NOMO-1 treated with dmso at 0.1 percent for 144 hours (cell line): ENCODE measurements around the gene RPS23.
A peak's percentile ranks its signal among the peaks of the same experiment; 100 is the strongest.

Experiments used
- DNase-seq: peaks from one replicate; lab custom pipeline; 2025; ENCODE audit not compliant: unreplicated experiment; lab: John Stamatoyannopoulos, UW

Gene RPS23

DNA sequence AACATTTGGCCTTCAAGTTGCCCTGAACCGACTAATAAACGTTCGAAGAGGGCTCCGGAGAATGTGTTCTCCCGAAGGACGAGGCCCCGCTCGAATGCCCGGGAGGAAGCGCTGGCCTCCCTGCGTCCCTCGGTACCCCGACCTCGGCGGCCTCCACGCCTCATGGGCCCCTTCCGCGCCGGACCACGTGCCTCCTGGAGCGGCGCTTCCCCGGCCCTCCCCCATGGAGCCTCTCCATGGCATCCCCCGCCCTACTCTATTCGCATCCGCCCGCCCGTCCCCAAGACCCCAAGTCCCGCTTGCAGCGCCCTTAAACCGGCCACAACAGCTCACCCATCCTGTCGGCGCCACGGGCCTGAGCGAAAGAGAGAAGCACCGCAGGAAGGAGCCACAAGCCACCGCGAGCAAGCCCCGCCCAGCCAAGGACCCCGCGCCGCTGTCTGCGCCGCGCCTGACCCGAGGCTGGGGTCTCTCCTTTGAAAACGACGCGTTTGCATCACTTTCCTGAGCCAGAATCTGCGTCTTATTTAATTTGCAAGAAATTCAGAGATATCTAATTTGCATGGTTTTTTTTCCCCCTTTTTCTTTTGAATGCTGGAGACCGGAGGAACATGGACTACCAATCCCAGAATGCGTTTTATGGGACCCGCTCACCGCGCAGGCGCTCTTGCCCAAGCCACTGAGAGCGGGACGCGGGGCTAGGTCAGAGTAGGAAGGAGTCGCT lies at the start of gene RPS23:
Gene RPS23 (minus strand): TSS at position 368 of the 724 bp plus-strand sequence. CDS start 31 bp downstream, at position 337.
- DNase-seq, result peak; percentile 88

DNA sequence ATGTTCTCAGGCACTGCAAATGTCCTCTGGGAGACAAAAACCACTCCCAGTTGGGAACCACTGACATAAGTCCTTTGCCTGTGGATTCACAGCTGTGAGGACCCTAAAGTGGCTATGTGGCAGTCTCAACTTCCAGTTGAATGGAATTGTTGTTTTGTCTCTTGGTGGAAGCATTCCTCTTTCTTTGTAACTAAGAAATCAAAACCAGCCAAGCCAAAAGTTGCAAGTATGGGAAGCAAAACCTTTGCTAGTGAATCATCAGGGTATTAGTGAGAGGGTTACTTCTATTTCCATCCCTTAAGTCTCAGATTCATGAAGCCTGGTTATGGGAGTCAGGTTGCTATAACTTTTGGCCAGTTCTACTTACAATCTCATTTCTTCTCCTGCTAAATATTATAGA lies 49.8 kb upstream of the RPS23 start:
- DNase-seq, result no peak

DNA sequence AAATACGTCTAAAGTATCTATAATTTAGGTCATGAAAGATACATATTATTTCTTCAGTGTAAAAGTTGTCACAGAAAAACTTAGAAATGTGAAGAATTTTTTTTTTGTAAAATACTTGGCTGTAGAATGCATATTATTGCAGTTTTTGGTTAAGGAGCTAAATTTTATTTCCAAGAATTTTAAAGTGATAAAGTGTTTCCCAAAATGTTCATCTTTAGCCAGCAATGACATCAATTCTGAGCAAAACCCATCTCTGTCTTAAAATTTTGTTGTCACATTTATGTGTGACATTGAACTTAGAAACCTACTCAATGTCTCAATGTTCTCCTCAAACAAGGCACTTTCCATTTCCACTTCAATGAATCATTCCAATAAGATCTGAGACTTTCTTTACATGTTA lies 47.8 kb upstream of the RPS23 start:
- DNase-seq, result no peak

DNA sequence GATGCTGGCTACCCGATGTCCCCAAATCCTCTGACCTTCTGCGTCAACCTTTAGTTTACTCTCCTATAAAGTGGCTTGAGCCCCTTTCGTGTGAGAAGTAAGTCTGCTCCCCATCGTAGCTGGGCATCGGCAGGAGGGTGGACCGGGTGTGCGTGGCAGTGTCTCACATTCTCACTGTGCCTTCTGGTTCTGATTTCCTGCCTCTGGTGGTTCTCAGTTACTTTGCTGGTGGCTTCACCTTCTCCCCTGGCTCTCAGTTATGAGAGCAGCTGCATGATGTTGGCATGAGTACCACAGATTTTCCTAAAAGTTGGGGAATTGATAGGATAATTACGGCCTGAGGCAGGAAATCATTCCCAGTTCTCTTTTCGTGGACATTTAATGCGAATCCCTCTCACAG lies 47.0 kb upstream of the RPS23 start:
- no peak for DNase-seq

DNA sequence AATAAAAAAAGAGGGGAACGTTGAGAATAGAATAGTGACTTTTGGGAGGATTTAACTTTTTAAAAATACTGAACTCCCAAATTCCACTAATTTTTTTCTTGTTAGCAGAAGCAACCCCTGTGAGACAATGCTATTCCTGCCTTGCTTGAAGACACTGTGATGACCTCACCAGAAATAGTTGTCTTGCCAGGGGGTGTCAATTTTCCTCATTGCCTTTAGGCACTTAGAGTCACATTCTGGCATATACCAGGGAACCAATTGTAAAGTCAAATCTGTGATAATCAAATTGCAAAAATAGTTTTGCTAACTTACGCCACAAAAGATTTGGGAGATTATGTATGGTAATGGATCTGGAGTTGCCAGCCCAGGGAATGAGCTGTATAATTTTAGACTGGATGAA lies 42.8 kb upstream of the RPS23 start:
- no peak for DNase-seq

DNA sequence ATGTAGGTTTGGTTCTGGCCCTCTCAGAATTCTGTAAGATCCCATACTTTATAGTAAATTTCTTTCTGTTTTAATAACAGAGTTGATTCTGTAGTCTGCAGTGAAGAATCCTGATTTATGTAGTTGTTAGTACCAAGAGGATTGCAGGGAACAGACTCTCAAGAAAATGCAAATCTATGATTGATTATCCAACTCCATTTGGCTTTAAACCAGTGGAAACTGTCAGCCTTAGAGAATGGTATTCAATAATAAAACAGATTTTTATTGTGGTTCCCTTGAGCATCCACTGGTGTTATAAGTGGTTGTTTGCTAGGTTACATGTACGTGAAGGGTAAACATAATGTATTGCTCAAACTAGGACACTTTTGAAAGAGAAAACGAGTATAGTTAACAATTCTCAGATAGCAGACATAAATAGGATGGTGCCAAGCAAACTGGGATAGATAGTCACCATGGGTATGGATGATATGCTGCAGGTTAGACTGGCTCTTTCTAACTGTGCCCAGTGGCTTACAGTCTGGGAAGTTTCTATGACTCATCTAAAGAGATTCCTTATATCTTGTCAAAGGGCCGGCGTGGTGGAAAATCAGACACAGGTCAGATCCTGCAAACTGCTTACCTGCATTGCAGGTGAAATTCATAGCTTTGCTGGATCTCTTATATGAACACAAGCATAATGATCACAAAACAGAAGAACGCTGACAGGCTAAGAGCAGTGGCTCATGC lies 41.7 kb upstream of the RPS23 start:
- no peak for DNase-seq

DNA sequence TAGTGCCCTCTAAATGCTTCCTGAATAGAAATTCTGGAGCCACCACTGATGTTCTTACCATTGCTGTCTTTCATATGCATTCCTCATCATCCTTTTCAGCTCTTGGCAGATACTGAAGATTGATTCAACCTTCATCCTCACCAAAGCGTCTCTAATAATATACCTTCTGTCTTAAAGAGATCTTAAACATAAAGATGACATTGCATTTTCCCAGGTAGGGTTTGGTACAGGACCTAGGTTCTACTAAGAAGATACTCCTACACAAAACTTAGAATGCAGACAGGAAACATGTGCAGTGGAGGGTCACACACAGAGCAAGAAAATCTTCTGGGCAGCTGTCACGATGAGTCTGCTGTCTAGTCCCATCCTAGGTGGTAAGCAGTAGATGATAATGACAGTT lies 41.0 kb upstream of the RPS23 start:
- DNase-seq, result no peak

DNA sequence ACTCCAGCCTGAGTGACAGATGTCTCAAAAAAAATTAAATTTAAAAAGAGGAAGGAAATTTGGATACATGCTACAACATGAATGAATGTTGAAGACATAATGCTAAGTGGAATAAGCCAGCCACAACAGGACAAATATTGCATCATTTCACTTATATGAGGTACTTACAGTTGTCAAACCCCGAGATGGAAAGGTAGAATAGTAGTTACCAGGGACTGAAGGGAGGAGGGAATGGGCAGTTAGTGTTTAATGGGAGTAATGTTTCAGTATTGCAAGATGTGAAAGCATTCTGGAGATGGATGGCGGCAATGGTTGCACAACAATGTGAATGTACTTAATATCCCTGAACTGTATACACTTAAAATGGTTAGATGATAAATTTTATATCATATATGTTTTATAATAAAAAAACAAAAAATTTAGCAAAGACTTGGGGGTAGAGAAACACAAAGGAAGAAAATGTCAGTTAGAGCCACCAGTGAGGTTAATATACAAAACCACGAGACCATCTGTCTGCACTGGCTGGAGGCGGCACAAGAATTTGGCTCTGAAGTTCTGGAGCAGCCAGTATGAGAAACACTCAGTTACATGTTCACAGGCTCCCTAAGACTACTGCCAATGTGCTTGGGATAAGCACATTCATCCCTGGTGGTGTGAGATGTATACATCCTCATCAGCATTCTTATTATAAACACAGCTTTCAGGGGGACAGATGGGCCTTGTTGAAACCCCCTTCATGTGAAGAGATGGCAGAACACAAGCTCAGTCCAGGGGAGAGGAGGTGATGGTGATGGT lies 37.0 kb upstream of the RPS23 start:
- peak; percentile 77 for DNase-seq

DNA sequence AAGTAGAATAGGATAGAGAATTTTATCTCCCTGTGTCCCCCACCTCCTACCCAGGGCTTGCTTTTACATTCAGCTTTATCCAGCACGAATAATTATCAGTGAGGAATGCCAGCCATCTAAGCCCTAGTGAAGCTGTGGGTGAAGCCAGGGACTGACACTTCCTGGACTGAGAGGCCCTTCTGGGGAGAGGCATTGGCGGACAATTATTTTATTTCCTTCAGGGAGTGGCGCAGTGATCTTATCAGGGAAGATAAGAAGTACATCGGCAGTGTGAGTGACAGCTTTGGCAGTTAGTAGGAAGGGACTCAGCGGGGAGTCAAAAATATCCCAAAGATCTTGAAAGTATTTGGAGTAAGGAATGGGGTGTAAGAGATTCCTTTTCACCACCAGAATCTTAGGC lies 34.9 kb upstream of the RPS23 start:
- DNase-seq, result no peak

DNA sequence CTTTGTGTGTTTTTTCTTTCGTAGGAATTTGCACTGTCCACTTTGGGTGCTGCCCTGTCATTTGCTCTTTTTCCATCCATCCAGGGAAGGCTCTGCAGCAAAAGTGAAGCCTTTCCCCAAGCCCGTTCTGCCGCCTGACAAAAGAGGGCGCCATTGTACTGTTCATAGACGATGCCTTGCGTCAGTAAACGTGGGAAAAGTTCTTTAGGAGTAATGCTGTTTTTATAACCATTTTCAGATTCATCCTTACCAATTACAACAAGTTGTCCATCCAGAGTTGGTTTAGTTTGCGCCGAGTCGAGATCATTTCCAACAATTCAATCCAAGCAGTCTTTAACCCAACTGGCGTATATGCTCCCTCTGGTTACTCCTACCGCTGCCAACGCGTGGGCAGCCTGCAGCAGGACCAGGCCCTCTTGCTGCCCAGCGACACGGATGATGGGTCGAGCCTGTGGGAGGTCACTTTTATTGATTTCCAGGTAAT lies 34.3 kb upstream of the RPS23 start:
- peak; percentile 45 for DNase-seq

DNA sequence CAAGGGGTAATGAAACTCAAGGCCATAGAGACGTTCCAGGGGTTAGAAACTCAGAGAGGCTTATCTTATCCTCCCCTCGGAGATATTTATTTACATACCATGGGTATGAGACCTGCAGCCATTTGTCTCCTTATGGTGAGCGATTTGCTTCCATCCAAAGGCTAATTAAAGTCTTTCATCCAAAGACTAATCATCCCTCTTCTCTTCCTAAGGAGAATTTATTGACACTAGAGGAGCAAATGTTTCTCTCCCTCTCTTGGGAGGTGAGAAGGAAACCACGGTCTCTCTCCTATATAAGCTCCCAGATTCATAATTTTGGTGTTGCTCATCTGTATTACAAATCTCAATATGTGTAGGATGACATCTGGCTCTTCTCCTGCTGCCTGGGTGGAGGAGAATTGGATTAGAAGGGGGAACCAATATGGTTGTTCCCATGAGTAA lies 31.0 kb upstream of the RPS23 start:
- DNase-seq, result no peak

DNA sequence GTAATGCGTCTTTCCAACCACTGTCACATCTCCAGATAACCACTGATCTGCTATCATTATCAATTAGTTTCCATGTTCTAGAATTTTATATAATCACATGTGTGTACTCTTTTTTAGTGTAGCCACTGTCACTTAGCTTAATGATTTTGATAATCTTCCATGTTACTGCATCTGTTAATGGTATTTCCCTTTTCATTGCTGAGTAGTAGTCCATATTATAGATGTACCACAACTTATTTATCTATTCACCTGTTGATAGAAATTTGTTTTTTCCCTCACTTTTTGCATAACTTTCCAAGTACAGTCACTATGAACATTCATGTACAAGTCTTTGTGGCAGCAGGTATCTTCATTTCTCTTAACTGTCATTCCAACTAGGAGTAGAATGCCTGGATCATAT lies 30.3 kb upstream of the RPS23 start:
- no peak for DNase-seq

DNA sequence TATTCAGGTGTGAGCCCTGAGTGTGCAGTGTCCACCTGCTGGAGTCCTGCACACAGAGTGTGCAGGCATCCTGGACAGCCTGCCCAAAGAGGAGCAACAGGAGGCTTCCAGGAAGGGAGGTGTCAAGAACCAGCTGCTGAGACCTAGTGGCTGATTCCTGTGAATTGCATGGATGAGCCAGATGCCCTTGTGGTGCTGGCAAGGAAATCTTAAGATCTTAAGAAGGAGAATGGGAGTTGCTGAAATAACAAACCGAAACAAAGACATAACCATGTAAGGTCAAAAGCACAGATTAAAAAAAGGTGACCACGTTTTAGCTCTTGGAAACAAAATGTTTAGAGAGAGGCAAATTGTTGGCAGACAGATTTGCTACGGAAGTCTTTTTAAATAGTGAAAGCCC lies 29.3 kb upstream of the RPS23 start:
- no peak for DNase-seq

DNA sequence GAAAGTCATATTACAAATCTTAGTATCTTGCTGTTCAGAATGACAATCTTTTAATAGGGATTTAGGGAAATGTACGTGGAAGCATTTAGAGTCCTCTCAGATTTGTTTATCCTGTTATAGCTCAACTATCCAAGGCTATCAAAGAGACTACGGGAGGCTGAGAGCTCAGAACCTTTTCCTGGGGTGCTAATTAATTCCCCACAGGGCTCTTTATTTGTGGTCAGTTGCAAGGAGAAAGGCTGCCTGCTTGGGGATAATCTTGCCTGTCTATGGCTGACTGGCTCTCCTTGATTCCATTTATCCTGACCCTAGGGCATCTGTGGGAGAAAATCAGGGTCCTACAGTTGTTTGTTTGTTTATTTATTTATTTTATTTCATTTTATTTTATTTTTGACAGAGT lies 28.0 kb upstream of the RPS23 start:
- no peak for DNase-seq

DNA sequence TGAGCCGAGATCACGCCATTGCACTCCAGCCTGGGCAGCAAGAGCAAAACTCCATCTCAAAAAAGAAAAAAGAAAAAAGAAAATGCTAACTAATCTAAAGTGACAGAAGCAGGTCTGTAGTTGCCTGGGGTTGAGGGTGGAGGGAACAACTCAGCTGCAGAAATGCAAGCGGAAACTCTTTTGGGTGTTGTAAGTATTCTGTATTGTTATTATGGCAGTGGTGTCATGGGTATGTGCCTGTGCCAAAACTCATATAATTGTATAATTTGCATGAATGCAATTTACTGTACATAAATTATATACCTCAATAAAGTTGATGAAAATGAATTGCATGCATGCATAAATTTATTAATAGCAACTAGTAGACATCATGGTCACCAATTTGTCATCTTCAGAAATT lies 23.0 kb upstream of the RPS23 start:
- DNase-seq, result no peak

DNA sequence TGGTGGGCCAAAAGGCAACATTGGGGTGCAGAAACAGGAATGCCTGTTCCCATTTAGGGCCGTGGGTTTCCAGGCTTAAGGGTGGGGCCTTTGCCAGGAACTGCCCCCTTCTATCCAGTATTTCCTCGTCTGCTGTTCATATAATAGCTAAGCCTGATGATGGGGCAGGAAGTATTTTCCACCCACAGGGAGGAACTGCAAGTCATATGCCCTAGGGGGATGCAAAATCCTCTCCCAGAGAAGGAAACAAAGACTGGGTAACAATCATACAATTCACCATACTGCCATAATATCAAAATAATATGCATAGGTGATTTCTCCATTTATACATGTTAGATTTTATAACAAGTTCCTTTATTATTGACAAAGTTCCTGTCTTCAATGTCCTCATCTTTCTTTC lies 20.5 kb upstream of the RPS23 start:
- no peak for DNase-seq

DNA sequence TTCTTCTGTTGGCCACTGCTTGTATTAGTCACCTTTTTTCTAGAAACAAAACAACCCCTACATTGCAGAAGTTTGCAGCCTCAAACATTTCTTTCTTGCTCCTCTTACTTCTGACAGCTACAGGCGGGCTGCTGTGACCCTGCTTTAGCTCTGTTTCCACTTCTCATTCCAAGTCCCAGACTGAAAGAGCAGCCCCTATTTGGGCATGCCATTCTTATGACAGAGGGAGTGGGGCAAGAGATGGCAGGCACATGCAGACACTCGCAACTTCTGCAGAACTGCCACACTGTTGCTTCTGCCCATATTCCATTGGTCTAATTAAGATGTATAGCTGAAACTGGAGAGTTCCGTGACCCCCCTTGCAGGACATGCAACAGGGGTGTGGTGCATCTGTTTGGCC lies 19.6 kb upstream of the RPS23 start:
- DNase-seq, result no peak

DNA sequence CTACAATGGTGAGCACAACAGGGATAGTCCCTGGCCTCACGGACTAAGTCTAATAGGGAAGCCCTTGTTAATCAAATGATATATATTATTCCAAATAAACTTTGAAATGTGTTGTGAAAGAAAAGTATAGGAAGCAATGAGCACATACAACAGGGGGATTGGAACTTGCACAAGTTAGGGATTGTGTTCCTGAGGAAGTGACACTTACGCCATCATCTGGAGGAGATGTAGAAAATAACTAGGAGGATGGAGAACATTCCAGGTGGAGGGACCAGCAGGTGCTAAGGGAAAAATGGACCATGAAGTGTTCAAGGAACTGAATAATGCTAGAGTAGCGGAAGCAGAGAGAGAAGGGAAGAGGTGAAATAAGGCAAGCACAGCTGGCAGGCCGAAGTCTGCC lies 18.8 kb upstream of the RPS23 start:
- no peak for DNase-seq

DNA sequence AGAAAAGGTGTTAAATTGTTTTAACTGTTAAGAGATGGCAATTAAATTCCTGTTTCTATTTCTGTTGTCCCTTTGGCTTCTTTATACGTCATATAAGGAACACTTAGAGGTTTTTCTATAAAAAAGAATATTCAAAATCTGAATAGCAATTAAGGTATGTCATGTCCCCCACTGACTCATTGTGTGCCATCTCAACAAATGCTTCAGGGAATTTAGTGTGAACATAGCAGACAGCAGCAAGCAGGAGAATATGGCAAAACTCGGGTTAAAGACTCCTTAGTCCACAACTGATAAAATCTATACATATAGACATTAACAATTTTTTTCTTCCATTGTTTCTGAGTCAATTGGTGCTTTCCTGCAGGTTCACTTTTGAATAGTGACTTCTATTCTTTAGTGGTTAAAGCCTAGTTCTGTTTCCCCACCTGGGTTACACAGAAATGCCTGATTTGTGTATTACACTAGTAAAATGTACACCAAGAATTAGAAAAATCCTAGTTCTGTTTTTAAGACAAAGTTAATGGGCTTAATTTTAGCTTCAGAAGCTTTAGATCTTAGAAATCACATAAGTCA lies 17.9 kb upstream of the RPS23 start:
- DNase-seq, result no peak

DNA sequence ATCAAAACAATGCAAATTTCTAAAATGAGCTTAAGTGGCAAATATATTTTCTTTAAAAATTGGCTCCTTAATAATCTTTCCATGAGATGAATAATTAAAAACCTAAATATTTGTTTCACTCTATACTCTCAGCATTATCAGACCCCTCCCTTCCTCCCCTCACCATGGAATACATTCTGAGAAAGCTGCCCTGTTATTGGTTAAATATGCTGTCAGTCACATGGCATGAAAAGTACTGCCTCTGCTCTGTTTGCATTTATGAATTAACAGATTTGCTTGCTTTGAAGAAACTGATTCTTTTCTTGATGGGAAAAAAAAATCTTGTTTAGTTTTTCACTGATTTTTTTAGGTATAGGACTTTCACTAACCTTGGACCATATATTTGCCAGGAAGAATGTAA lies 17.0 kb upstream of the RPS23 start:
- DNase-seq, result no peak

DNA sequence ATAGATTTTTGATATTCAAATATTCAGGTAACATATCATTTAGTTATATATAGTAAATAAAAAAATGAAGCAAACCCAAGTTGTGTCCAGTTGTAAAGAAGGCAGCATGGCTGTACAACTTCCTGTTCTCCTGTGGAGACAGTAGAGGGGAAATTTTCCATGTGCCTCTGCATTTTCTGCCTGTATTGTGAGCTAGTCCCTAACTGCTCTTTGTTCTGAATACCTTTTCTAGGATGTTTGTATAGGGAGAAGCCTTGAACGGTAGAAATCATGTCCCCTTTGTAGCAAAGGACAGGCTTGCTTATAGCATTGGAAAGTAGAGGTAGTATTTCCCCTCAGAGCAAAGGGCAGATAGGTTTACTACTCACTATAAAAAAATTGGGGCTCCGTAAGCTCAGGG lies 13.3 kb upstream of the RPS23 start:
- DNase-seq, result no peak
